Measurements from ENCODE around the gene GABRR3.

The GABRR3 gene

DNA sequence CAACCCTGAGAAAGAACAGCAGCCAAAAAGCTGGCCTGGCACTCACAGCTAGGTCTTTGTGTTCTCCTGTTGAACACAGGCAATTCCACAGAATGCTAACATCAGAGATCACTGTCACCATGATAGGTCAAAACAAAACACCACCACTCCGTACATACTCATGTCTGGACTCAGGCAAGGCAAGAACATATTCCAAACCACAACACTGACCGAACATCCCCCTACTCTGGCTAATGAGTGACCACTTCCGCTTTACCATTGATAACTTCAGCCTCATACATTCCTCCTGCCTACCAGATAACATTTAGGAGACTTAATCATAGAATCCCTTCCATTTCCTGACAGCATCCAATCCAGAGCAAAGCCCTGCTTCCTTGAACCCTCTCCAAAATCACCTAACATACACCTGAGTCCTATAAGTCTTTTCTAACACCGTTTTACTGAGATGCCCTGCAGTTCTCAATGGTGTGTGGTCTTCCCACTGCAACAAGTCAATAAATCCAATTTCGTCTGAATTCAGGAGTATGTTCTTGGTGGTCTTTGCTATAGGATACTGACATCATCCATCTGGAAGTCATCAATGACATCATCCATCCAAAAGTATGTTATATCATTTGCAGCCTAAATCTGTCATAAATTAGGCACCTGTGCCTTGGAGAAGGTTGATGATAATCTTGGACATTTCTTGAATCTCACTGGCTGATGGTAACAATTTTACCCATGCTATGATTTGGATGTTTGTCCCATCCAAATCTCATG is 86.6 kb downstream of the GABRR3 start:
- no peak overlapping the region for H3K4me3 ChIP-seq (replicated peaks; ENCODE audit: low read depth, low read length)
- DNase-seq (ENCODE audit: extremely low read depth, low read depth) = no peak
- TF ChIP-seq, protein P1, sequence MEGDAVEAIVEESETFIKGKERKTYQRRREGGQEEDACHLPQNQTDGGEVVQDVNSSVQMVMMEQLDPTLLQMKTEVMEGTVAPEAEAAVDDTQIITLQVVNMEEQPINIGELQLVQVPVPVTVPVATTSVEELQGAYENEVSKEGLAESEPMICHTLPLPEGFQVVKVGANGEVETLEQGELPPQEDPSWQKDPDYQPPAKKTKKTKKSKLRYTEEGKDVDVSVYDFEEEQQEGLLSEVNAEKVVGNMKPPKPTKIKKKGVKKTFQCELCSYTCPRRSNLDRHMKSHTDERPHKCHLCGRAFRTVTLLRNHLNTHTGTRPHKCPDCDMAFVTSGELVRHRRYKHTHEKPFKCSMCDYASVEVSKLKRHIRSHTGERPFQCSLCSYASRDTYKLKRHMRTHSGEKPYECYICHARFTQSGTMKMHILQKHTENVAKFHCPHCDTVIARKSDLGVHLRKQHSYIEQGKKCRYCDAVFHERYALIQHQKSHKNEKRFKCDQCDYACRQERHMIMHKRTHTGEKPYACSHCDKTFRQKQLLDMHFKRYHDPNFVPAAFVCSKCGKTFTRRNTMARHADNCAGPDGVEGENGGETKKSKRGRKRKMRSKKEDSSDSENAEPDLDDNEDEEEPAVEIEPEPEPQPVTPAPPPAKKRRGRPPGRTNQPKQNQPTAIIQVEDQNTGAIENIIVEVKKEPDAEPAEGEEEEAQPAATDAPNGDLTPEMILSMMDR (IDR thresholded peaks at IDR 0.05; ENCODE audit: low read depth, low read length, missing control alignments) = no peak

DNA sequence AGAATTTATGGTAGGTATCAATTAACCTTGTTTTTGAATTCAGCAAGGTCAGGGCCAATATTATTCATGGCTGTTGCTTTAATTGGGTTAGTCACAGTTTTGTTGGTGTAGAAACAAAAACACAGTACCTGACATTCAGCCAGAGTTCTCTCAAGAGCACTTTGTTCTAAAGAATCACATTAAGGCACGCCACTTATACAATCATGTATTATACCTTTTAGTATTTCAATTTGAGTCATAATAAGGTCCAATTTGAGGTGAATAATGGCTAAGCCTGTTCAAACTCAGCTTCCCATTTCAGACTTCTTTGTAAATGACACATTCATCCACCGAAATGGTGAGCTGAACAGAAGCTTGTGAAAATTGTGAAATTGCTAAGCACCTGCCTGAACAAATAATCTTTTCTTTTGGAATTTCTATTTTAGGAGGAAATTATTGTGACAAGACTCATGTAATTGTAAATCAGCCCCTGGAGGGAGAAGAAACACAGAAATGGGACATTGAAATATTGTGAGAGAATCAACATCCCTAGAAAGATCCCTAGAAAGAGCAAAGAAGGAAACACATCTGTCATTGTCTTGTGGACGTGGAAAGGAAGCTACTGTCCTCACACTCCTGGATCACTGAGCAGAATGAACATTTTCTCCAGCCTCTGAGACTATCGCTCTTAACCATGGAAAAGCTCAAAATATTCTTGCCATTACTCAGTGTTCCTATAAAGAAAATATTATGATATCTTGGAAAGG is 92.1 kb downstream of the GABRR3 start:
- TF ChIP-seq, protein P1 (IDR thresholded peaks at IDR 0.05; ENCODE audit: low read depth, low read length, missing control alignments) = no peak
- H3K4me3 ChIP-seq (replicated peaks; ENCODE audit: low read depth, low read length) = no peak overlapping the region
- DNase-seq (ENCODE audit: extremely low read depth, low read depth) = no peak

DNA sequence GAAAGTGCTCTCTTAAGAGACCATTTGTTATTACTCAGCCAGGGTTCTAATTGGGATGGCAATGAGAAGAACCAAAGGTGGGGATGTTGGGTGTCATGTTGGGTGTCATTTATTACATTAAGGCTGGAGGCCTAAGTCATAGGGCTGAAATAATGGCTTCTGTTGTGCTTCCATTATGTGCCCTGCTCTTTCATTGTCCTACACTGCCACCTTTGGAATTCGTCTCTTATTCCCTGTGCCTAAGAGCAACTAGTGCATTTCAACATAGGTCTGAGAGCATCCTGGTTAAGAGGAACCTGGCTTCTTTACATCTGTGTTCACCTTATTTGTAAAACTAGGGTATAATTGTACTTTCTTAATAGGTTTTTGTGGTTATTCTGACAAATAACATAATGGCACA is 95.1 kb downstream of the GABRR3 start:
- no peak overlapping the region for H3K4me3 ChIP-seq (replicated peaks; ENCODE audit: low read depth, low read length)
- no peak for DNase-seq (ENCODE audit: extremely low read depth, low read depth)
- TF ChIP-seq, protein P1 (IDR thresholded peaks at IDR 0.05; ENCODE audit: low read depth, low read length, missing control alignments) = no peak

DNA sequence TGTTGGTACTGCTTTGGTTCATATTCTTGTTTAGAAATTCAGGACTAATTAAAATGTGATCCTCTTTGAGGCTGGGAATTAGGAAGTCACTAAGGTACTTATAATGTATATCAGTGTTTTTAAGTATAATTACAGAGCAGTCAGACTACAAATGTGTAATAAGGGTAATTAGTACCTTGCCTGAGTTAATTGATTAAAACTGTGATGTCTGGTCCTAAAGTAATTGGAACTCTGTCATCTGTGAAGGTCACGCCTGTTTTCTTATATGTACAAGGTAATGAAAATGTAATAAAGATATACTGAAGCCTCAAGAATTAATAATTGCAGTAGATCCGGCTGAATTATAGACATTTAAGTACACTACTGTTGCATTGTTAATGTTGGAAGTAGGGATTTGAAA is 95.7 kb downstream of the GABRR3 start:
- H3K4me3 ChIP-seq (replicated peaks; ENCODE audit: low read depth, low read length) = no peak overlapping the region
- TF ChIP-seq, protein P1 (IDR thresholded peaks at IDR 0.05; ENCODE audit: low read depth, low read length, missing control alignments) = no peak
- no peak for DNase-seq (ENCODE audit: extremely low read depth, low read depth)

DNA sequence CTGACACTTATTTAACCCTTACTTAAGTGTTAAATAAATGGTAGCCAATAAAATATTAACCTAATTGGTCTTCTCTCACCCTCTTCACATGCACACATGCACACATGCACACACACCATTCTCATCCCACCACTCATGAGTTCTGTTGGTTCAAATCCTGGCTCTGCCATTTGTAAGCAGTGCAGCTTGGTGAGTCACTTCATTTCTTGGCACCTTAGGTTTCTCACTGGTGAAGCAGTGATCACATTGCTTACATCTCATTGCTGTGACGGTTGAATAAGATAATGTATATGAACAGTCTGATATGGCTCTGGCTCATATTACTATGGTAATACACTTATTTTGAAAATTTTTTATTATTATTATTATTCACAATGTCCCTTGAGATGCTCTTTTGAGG is 96.7 kb downstream of the GABRR3 start:
- no peak for DNase-seq (ENCODE audit: extremely low read depth, low read depth)
- TF ChIP-seq, protein P1 (IDR thresholded peaks at IDR 0.05; ENCODE audit: low read depth, low read length, missing control alignments) = no peak

DNA sequence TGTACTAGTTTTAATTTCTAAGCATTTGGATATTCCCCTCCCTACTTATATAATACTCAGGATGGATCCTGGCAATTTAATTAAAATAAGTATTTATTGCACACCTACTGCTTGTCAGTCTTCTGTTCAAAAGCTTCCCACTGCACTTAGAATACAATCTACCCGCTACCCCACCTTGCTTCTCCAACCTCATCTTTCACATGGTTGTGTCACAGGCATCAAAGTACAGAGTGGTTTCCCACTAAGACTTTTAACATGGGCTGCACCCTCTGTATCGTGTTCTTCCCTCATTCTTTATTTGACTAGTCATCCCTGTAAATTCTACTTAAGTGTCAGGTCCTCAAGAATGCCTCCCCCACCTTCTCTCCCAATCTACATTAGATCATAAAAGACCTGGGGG is 97.9 kb downstream of the GABRR3 start:
- H3K4me3 ChIP-seq (replicated peaks; ENCODE audit: low read depth, low read length) = no peak overlapping the region
- no peak for DNase-seq (ENCODE audit: extremely low read depth, low read depth)
- TF ChIP-seq, protein P1 (IDR thresholded peaks at IDR 0.05; ENCODE audit: low read depth, low read length, missing control alignments) = no peak

More for the DNA sequence above, 96.7 kb downstream of the GABRR3 start:
- no peak overlapping the region for H3K4me3 ChIP-seq (replicated peaks; ENCODE audit: low read depth, low read length)

Data from HFF-Myc (cell line).